Non-pigmented ciliary epithelial cell (primary cell): ENCODE measurements around the gene DHRS1.
A peak's percentile ranks its signal among the peaks of the same experiment; 100 is the strongest.

ENCODE experiments used
- DNase-seq: peaks from one replicate; pipeline ENCODE4 v3.0.0-alpha.2; 2010; ENCODE audit warnings: low read depth

Gene DHRS1

DNA sequence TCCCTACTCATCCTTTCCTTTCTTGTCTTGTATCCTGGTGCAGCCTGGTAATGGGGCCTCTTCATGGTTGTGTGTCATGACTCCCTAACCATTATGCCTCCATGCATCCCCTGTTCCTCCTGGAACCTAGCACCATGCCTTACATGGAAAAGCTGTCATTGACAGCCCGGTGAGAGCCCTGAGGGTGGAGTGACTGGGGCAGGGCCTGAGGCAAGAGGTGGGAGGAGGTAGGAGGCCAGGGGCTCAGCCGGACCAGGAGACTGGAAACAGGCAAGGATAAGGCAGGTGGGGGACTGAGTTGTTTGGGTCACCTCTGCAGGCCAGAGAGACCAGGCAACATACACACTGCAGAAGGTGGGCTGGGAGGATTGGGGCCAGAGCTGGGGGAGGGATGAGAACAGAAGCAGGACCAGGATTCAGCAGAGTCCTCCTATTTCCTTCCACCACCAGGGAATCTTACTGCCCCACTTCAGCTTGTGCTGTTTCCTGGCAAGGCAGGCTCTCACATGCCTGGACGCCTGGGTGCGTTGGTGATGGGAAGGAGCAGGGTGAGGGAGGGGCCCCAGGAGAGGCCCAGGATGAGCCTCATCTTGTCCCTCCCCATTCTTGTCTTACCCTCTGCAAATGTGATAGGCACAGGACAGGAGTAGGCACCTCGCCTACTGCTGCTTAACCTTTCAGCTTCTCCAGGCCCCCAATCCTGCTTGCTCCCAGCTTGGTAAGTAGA, 10.1 kb upstream of the DHRS1 start, which contains the start of gene LTB4R2:
Gene LTB4R2 (plus strand): TSS at position 603 of the 727 bp plus-strand sequence. CDS start 525 bp downstream, outside the sequence.
- no peak for DNase-seq

DNA sequence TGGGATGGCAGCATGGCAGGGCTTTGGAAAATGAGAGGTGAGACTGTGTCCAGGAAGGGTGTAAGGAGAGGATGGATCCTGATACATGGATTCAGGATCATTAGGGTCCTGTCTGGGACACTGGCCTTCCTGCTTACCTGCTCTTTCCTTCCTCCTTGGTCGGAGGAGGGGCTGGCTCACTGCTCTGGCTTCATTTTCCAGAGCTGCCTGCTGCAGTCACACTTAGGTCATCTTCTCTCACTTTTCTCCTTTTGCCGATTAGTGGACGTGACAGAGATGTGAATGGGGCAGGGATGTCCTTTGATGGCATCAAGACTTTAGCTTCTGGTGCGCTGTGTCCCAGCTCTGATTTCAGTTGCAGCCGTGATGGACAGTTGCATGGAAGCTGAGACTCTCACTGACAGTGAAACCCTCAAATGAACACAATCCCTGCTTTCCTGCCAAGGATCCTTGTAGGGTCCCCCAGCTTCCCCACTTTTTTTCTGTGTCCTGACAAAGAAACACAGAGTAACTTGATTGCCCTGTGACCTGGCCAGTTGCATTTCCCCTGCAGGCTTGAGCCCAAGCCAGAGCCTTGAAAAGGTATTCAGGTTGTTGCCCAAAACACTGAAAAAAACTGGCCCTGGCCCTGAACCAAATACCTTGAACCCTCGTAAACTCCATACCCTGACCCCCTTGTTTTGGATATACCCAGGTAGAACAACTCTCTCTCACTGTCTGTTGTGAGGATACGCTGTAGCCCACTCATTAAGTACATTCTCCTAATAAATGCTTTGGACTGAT, 9.0 kb upstream of the DHRS1 start:
- no peak for DNase-seq

DNA sequence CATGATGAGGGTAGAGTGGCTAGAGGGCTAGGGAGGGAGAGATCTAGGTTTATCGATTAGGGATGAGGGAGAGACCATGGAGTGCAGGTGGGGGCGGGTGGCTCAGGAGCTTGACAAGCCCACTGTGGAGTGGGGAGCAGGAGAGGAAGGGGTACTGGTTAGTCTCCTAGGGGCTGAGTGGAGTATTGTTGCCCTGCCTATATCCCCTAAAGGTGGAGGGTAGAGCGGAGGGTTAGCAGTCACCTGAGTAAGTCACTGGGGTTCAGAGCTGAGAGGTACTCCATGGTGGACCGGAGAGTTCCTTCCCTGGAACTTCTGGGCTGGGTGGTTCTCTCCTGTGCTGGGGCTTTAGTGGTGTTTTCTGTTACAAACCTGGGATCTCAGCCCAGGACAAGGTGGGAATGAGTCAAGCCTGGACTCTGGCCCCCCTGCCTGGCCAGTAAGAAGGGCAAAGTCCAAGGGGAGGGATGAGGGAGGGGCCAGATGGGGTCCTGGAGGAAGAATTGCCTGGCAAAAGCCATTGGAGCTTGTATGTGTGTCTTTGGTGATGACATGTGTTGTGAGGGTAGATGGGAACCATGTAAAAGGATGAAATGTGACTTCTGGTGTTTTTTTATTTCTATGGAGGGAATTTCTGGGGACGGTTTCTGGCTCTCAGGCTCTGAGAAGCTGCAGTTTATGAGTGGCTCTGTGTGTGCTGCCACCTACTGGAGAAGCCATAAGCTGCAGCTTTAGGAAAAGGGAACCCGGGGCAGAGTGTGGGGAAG, 8.2 kb upstream of the DHRS1 start, which contains the start of gene CIDEB:
Gene CIDEB (minus strand): TSS at position 403 of the 767 bp plus-strand sequence. CDS start 119 bp downstream, at position 284.
- no peak for DNase-seq

DNA sequence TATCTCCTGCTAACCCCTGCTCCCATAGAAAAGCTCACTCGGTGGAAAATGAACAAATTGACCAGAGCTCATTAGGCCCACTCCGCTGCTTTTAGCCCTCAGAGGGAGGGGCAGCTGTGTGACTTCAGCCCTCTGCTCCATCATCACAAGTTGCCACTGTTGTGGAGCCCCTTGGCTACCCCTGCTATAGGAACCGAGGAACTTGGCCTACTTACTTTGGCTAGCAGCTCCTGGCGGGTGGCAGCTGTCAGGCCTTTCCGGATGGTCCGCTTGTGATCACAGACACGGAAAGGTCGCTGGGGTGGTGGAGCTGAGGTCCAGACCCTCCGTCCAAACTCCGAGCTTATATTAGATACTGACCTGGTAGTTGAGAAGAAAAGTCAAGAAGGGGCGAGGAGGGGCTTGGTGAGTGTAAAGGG, 7.6 kb upstream of the DHRS1 start:
- DNase-seq: no peak

DNA sequence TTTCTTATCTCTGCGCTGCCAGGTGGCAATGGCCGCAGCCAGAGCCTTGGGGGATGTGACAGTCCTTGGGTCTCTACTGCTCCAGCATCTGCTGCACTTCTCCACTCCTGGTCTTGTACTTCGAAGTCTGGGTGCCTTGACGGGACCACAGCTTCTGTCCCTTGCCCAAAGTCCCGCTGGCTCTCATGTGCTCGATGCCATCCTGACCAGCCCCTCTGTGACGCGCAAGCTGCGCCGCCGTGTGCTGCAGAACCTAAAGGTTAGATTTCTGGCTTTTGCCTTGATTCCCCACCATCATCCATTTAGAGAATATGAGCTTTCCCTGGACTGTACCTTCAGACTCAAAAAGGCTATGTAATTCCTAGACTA, 4.4 kb upstream of the DHRS1 start:
- DNase-seq: no peak

DNA sequence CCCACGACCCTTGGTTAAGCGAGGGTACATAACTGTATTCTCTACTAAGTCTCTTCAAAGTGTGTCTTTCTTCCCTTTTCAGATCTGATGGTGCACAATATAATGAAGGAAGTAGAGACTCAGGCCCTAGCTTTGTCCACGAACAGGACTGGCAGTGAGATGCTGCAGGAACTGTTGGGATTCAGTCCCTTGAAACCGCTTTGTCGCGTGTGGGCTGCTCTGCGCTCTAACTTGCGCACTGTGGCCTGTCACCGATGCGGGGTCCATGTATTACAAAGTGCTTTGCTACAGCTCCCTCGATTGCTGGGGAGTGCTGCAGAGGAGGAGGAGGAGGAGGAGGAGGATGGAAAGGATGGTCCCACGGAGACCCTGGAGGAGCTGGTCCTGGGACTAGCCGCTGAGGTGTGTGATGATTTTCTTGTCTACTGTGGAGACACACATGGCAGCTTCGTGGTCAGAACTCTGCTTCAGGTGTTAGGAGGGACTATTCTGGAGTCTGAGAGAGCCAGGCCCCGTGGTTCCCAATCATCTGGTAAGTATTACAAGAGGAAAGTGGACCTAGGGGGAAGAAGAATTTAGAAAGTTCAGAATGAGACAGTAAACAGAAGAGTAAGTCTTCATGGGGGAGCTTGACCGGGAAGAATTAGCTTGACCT, 873 bp upstream of the DHRS1 start:
- DNase-seq: no peak

DNA sequence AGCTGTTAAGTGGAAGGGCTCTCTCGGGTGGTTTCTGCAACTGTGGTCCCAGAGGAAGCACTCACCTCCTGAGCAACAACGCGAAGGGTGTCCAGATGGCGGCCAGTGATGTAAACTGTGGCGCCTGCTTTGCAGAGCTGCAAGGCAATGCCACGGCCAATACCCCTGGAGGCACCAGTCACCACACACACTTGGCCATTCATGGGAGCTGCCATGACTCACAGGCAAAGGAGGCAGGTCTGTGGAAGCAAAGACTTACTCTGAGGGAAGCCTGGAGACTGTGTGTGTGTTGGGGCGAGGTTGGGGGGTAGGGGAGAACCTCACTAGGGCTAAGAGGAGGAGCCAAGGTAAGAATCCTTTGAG, 707 bp downstream of the DHRS1 start:
- peak; percentile 50 for DNase-seq

DNA sequence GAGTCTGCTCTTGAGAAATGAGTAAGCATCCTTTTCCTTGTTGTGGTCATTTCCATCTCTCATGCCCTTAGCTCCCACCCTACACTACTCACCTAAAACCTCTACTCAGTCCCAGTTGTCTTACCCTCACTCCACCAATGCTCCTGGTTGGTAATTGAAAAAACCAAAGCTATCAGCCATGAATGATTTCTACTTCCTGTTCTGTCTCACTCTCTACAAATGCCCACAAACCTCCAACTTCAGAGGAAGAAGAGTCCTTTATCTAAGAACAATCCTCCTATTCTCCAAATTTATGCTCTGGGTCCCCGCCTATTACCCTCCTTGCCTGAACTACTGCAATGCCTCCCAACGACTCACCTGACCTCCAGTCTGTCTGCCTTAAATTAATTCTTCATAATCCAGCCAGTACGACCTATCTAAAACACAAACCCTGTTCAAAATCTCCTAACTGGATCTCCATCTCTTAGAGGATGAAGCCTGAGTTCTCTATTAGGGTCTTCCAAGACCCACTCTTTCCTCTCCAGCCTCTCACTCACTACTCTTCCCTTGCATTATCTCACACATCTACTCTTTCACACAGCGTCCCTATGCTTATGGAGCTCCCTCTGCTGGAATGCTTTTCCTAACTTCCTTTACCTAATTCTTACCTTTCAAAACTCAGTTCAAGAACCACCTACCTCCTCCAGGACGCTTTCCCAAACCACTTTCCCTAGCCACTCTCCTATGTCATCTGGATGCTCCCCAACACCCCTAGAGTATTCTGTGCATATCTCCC, 2.2 kb downstream of the DHRS1 start:
- no peak for DNase-seq

DNA sequence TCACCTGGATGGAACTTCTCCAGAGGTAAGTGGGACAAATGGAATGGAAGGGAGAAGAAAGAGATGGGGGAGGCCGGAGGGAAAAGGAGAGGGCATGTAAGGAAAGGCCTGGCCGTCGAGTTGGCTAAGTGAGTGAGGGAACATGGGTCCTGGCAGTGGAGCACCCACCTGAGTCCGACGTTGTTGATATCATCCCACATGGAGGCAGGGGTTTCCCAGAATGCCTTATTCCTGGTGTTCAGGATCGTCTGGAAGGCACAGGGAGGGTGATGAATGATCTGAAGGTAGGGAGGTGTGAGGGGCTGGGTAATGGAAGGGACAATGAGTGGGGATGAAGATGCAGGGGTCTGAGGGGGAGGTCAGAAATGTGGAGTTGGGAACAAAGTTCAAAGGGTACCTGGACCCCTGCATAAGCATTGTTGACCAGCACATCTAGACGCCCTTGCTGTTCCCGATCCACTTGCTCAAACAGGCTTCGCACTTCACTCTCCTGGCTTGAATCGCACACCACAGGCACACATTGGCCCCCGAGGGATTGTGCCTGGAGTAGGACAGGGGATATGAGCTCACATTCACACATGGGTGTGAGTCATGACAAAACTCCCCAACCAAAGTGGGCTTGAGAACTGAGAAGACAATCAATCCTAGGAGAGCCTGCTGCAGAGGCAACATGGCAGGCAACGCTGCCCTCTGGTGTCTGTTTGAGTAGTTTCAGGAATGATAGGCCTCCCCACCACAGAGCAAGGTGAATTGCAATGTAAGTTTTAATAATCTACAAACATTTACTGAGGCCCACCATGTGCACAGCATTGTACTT, 3.0 kb downstream of the DHRS1 start:
- peak; percentile 91 for DNase-seq

DNA sequence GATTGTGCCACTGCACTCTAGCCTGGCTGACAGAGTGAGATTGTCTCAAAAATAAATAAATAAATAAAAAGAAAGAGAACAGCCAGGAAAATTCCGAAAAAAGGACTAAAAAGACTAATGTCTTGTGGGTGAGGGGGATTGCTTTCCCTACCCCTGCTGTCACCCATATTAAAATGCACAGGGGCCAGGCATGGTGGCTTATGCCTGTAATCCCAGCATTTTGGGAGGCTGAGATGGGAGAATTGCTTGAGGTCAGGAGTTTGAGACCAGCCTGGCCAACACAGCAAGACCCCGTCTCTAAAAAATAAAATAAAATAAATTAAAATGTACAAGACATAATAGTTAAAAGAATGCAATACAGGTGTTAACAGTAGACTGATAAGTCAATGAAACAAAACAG, 6.1 kb downstream of the DHRS1 start:
- no peak for DNase-seq

DNA sequence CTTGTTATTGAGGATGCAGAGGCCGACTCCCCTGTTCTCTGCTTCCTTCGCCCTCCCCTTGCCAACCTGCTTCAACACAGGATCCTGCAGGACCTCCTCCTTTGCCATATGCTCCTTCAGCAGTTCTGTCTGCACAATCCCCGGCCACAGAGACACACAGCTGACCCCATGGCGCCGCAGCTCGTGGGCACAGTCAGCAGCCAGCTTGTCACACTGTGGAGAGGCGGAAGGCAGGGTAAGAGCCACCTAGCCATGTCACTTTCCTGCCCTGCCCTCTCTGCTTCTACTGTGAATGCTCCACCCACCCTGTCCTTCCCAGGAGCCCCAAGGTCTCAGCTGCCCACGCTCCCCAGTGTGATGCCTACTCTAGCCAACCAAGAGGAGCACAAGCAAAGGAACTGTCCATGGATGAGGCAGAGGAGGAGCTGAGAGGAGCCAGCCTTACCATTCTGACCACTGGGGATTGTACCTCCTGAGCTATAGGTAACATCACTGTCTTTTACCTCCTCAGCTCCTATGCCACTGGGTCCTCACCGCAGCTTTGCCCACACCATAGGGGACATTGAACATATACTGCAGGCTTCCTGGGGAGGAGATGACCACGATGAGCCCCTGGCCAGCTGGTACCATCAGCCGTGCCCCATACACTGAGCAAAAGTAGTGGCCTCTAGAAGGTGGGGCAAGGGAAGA, 7.3 kb downstream of the DHRS1 start:
- DNase-seq: no peak

DNA sequence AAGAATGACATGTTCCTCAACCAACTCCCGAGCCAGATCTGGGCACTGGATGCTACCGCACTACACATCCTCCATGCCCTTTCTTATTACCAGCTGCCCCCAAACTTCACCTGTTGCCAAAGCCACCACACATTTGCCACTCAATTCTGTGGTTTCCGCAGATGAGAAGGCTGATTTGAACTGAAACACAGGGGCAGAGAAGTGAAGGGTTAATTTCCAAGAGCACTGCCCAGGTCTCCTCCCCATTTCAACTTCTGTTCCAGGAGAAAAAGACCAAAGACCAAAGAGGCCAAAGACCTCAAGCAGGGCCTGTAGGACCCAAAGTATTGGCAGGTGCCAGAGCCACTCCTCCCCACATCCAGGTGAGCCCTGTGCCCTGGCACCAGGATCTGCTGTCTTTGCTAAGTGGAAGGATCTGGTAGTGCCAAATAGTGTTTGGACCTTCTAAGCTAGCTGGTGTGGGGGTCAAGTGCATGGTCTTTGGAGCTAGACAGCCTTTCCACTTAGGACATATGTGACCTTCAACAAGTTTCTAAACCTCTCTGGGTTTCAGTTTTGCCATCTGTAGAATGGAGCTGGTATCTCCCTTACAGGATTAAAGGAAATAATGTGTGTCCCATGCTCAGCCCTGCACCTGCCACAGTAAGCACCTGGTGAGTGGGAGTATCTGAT, 8.0 kb downstream of the DHRS1 start:
- no peak for DNase-seq

DNA sequence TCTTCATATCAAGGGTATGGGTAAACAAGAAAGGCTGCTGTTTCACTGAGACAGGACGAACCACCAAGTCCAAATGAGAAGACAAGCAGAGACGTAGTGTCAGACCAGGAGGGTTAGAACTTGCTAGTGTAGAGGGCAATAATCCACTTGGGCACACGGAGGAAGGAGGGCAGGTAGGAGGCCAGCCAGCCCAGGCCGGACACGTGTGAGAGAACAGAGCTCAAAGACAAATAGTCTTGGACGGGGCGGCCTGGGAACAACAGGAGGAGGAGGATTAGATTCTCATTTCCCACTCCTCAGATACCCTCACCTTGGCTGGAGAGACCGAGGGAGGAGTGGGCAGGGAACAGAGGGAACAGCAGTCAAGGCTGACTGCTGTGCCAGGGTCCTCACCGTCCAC, 8.8 kb downstream of the DHRS1 start:
- DNase-seq: no peak

DNA sequence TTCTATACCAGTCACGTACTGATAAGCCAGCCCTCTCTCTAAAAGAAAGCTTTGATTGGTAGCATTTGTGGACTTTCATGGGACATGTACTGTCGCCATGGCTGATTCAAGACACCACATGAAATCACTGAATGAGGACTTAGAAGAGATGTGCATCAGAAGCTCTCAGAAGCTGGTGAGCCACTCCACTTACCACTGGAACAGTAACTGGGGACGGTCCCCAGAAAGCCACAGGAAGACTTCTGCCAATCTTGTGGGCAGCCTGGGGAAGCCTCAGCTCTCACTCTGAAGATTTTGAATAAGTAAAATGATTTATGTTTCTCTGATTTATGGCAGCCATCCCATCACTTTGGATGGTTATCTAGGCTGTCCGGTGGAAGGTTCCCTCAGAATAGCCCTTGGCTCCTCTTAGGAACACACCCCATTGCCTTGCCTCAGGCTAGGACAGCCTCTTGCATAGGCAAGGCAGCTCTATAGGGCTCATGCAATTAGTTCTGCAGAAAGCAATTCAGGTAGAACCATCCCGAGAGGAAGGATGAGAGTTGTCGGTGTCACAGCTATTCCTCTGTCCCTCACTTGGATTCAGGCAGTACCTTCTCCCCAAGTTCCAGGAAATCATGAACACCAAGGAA, 9.8 kb downstream of the DHRS1 start:
- no peak for DNase-seq

DNA sequence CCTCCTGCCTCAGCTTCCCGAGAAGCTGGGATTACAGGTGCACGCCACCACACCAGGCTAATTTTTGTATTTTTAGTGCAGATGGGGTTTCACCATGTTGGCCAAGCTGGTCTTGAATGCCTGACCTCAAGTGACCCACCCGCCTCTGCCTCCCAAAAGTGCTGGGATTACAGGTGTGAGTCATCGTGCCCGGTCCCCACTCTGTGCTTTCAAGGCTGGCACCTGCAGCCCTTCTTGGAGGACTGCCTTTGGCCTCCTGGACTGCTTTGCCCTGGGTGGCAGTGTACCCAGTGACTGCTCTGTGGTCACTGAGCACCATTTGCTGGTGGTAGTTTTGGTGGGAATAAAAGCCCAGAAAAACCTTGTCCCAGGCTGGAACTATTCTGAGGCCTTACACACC, 12.6 kb downstream of the DHRS1 start:
- no peak for DNase-seq

DNA sequence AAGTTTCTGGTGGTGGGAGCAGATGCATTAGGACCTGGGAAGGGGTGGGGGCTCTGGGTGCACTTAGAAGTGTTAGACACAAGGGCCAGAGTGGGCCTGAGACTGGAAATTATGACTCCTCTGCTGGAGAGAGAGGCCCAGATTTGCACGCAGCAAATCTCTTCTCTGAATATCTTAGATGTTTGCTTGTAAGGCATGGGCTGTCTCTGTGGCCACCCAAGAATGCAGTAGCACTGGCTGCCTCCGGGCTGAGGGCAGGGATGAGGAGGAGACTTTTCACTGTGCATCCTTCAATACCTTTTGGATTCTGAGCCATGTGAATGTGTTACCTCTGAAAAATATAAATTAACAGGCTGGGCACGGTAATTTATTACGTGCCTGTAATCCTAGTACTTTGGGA, 14.2 kb downstream of the DHRS1 start:
- DNase-seq: no peak

DNA sequence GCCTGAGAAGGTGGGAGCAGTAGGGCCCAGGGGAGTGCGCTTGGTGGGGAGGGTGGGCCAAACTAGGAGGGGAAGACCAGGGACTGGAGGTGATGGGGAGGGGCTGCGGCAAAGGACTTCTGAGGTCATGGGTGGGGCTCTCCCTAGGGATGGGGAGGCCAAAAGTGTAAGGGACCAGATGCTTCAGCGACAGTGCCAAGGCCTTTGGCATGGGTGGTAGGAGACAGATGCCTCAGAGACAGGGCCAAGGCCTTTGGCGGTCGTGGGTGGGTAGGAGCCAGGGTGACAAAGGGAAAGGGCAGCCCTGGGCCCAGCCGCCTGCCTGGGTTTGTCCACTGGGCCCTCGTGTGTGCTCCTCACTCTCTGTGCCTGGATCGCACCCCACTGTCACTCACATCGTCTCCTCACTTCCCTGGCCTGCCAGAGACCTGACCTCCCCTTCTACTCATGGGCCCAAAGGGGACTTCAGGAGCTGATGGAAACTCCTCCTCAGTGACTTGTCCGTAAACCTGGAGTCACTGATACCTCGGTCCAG, 15.0 kb downstream of the DHRS1 start:
- DNase-seq: no peak

DNA sequence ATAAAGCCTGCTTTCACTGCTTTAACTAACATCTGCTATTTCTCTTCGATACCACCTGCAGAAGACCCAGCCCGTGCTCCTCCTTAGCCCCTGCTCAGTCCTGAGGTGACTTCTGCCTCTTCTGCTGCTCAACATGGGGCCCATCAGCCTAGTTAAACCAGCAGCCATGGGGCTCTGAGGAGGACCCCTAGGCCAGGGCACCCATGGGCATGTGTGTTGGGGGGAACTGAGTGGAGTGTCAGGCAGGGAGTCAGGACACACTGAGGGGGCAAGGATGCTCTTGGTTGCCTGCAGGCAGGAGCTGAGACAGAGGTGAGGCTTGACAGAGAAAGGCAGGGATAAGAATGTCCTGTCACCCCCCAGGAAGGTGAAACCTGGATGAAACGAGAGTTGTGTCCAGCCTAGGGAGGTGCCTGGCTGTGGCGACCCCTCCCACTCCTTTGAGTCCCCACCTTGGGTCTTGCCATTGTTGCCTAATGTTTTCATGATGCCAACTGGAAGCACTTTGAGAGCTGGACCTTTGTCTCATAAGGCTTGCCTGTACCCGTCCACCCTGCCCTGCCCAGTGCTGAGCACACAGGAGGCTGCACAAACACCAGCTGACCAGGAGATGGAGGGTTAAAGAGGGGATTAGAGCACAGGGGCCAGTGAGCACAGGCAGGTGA, 15.7 kb downstream of the DHRS1 start:
- DNase-seq: no peak
